Right lobe of liver (tissue), 4 donors: ENCODE measurements around the gene TMEM201.

Experiments used
- CTCF ChIP-seq, 4 donors: fragments of 200-600 bp in 3 of 4; fragments of 450-650 bp in 1 of 4; IDR thresholded peaks; one replicate each; pipeline versions ENCODE4 v1.5.1 to v1.8.0; 2016 to 2022; ENCODE audit warnings: antibody characterized with exemption in 4 of 4, mild to moderate bottlenecking in 2 of 4
- POLR2A ChIP-seq: fragments of 450-650 bp; IDR thresholded peaks from one replicate; pipeline ENCODE4 v1.6.1; 2017; ENCODE audit warnings: antibody characterized with exemption, mild to moderate bottlenecking
- donor health status: DM: no; HTN: no; CAD: no.
- donor health status: DM: no; HTN: no; CAD: no.
- donor health status: DM: no; HTN: yes; CAD: no.

- TF ChIP-seq CTCF (IDR thresholded peaks at IDR 0.05) = no peak
- no peak for TF ChIP-seq POLR2A
Observed at GRCh38 chr1:9593492-9594465, 5.1 kb downstream of the TMEM201 start.
